Panc1 (cell line): Measurements from ENCODE around the gene SLC22A7.

ENCODE experiments used
- CTCF ChIP-seq: fragments of 450-650 bp; IDR thresholded peaks from 2 replicates; pipeline ENCODE4 v1.5.1; 2017; ENCODE audit warnings: mild to moderate bottlenecking
- POLR2AphosphoS5 ChIP-seq: IDR thresholded peaks from 2 replicates; pipeline ENCODE4 v1.6.1; 2012; ENCODE audit warnings: mild to moderate bottlenecking, low read depth, low read length, moderate library complexity
- REST ChIP-seq, 2 experiments: IDR thresholded peaks; 2 replicates each; pipeline ENCODE4 v1.6.1; 2011 to 2012; ENCODE audit warnings: low read depth in 2 of 2, control low read depth in 1 of 2, low read length in 1 of 2, mild to moderate bottlenecking in 1 of 2, moderate library complexity in 1 of 2; ENCODE audit not compliant: insufficient read depth in 1 of 2
- SIN3A ChIP-seq: IDR thresholded peaks from 2 replicates; pipeline ENCODE4 v1.6.1; 2012; ENCODE audit warnings: low read depth, mild to moderate bottlenecking, low read length, moderate library complexity, borderline replicate concordance; ENCODE audit not compliant: insufficient read depth
- TCF7L2 ChIP-seq: IDR thresholded peaks from 2 replicates; pipeline ENCODE4 v1.6.1; 2011; ENCODE audit warnings: mild to moderate bottlenecking, low read depth, low read length, inconsistent platforms

GRCh38 chr6:43328528-43328927, 30.5 kb downstream of the SLC22A7 start:
- TF ChIP-seq CTCF (no peak), REST (IDR thresholded peaks at IDR 0.05; ENCODE audit: insufficient read depth in 1 of 2, low read depth in 2 of 2, low read length in 1 of 2) (no peak), POLR2AphosphoS5 (no peak), TCF7L2 (no peak), SIN3A (no peak)
